Esophagus squamous epithelium (tissue), 5 donors: ENCODE results near the gene CELF1. TPM values are rescaled to one million over a fixed set of nuclear protein-coding genes. Genes with fewer than 3 reads are reported as not detected.
"Not testable (repeated sequence)": the region's sequence is repeated elsewhere in the genome, so short reads cannot be mapped to it uniquely, and the experiment has no call there.

ENCODE experiments used
- DNase-seq: peaks from one replicate; lab custom pipeline; 2025; lab: John Stamatoyannopoulos, UW
- H3K27ac ChIP-seq, 4 donors: fragments of 200-600 bp; sonication (generic); one replicate each; pipeline ENCODE4 v1.5.1; 2016 to 2019; ENCODE audit warnings: mild to moderate bottlenecking in 1 of 4
- H3K27me3 ChIP-seq, 4 donors: fragments of 200-600 bp; sonication (generic); 1 replicate in 3 of 4; 2 replicates in 1 of 4; pipeline versions ENCODE4 v1.5.1 to v1.6.0; 2017 to 2021; ENCODE audit warnings: antibody characterized with exemption in 1 of 4
- H3K36me3 ChIP-seq, 3 donors: fragments of 200-600 bp; sonication (generic); one replicate each; pipeline ENCODE4 v1.5.1; 2016 to 2019
- H3K4me1 ChIP-seq, 3 donors: fragments of 200-600 bp; sonication (generic); one replicate each; pipeline ENCODE4 v1.5.1; 2017 to 2019
- H3K4me3 ChIP-seq, 4 donors: fragments of 200-600 bp; sonication (generic); 1 replicate in 3 of 4; 2 replicates in 1 of 4; pipeline ENCODE4 v1.5.1; 2016 to 2019; ENCODE audit warnings: mild to moderate bottlenecking in 2 of 4, moderate library complexity in 1 of 4
- H3K9me3 ChIP-seq, 3 donors: fragments of 200-600 bp; sonication (generic); one replicate each; pipeline ENCODE4 v1.5.1; 2016 to 2019
- CTCF ChIP-seq, 6 experiments: fragments of 450-650 bp in 4 of 6; fragments of 200-600 bp in 2 of 6; sonication (generic) in 2 of 6; IDR thresholded peaks; one replicate each; pipeline ENCODE4 v1.5.1; 2016 to 2019; ENCODE audit warnings: antibody characterized with exemption in 6 of 6, mild to moderate bottlenecking in 4 of 6, moderate library complexity in 4 of 6
- POLR2A ChIP-seq, 4 donors: fragments of 450-650 bp; IDR thresholded peaks; one replicate each; pipeline ENCODE4 v1.6.1; 2017; ENCODE audit warnings: antibody characterized with exemption in 4 of 4, mild to moderate bottlenecking in 4 of 4, moderate library complexity in 3 of 4
- WGBS, 2 donors: methylation state at CpG; one replicate each; pipeline ENCODE4 v1.1.5; 2018; 5-methylcytosine and 5-hydroxymethylcytosine counted together
- intact Hi-C: fragments of 100-400 bp; cut with DNase I; formaldehyde crosslinking; loops from one replicate; pipeline ENCODE4 v1.15.0; 2022
- total RNA-seq, 4 donors: library from RNA; depleted of rRNA; stranded (reverse); fragments of >200 nt; gene quantifications; one replicate each; pipeline ENCODE4 v1.1.0, GENCODE V29; 2016
- donor health status: DM: yes; HTN: yes; CAD: no.

CELF1 gene
- total RNA-seq, 4 donors from 2014 or later: 50.4 to 88.9 (median 64.1) TPM

- Histone ChIP-seq H3K4me3 (no peak overlapping the region), H3K27me3 (no peaks in the 10 kb centered on the region), H3K36me3 (peaks cover 0 to 22% (median 0%) of the 10 kb centered on the region in 3 donors), H3K27ac (peak overlapping the region in 2 of 4 donors; percentile 49 to 53), H3K9me3 (no peaks in the 10 kb centered on the region), H3K4me1 (peaks cover 13 to 72% (median 34%) of the 10 kb centered on the region in 3 donors)
- WGBS, 2 donors: 70 to 76% methylated on average over 2 of the region's 2 CpGs
- no peak for TF ChIP-seq CTCF (IDR thresholded peaks at IDR 0.05)
- TF ChIP-seq POLR2A (IDR thresholded peaks at IDR 0.05): no peak
- intact Hi-C loops: no loop called here
- no peak for DNase-seq
Measured at GRCh38 chr11:47533690-47534151, 19.2 kb downstream of the CELF1 start.

GRCh38 chr11:47532597-47533213 lies 20.2 kb downstream of the CELF1 start:
- H3K36me3 ChIP-seq: peaks cover 0 to 32% (median 0%) of the 10 kb centered on the region in 3 donors
- peaks cover 5 to 69% (median 29%) of the 10 kb centered on the region in 3 donors for H3K4me1 ChIP-seq
- intact Hi-C loops: no loop called here
- no peak overlapping the region for H3K4me3 ChIP-seq
- DNase-seq: no peak
- no peaks in the 10 kb centered on the region for H3K9me3 ChIP-seq
- 68 to 81% methylated on average over 2 of the region's 2 CpGs for WGBS, 2 donors
- H3K27me3 ChIP-seq: no peaks in the 10 kb centered on the region
- H3K27ac ChIP-seq: peak overlapping the region in 3 of 4 donors; percentile 31 to 53 (median 50)
- TF ChIP-seq POLR2A (IDR thresholded peaks at IDR 0.05) (no peak), CTCF (IDR thresholded peaks at IDR 0.05) (no peak)

GRCh38 chr11:47531666-47532065 lies 21.3 kb downstream of the CELF1 start:
- Histone ChIP-seq H3K9me3 (no peaks in the 10 kb centered on the region), H3K27ac (peak overlapping the region in 2 of 4 donors; percentile 2 to 31), H3K27me3 (no peaks in the 10 kb centered on the region), H3K4me1 (peaks cover 5 to 64% (median 23%) of the 10 kb centered on the region in 3 donors), H3K36me3 (peaks cover 0 to 33% (median 0%) of the 10 kb centered on the region in 3 donors), H3K4me3 (no peak overlapping the region)
- no peak for DNase-seq
- TF ChIP-seq CTCF (IDR thresholded peaks at IDR 0.05): no peak
- TF ChIP-seq POLR2A (IDR thresholded peaks at IDR 0.05): no peak
- 70 to 72% methylated on average over 3 of the region's 3 CpGs for WGBS, 2 donors
- intact Hi-C loops: no loop called here

GRCh38 chr11:47530721-47531120 lies 22.2 kb downstream of the CELF1 start:
- DNase-seq, H3K9me3 ChIP-seq, H3K4me3 ChIP-seq, intact Hi-C loops, H3K27me3 ChIP-seq: not testable (repeated sequence)
- Histone ChIP-seq H3K27ac (peak overlapping the region in 2 of 4 donors; percentile 0 to 10), H3K4me1 (peaks cover 5 to 64% (median 22%) of the 10 kb centered on the region in 3 donors), H3K36me3 (peaks cover 0 to 26% (median 0%) of the 10 kb centered on the region in 3 donors)
- 80 to 87% methylated on average over 2 to 7 of the region's 9 CpGs for WGBS, 2 donors

- Histone ChIP-seq H3K4me1 (peaks cover 5 to 72% (median 28%) of the 10 kb centered on the region in 3 donors), H3K27me3 (no peaks in the 10 kb centered on the region), H3K36me3 (peaks cover 0 to 19% (median 0%) of the 10 kb centered on the region in 3 donors), H3K27ac (no peak overlapping the region), H3K9me3 (no peaks in the 10 kb centered on the region), H3K4me3 (no peak overlapping the region)
- TF ChIP-seq POLR2A (IDR thresholded peaks at IDR 0.05) (no peak), CTCF (IDR thresholded peaks at IDR 0.05) (no peak)
- intact Hi-C loops: no loop called here
- no peak for DNase-seq
- 81 to 88% methylated on average over 4 of the region's 4 CpGs for WGBS, 2 donors
Measured at GRCh38 chr11:47529951-47530350, 23.0 kb downstream of the CELF1 start.
